Measurements from ENCODE around the gene ZDHHC13.

The ZDHHC13 gene, protein sequence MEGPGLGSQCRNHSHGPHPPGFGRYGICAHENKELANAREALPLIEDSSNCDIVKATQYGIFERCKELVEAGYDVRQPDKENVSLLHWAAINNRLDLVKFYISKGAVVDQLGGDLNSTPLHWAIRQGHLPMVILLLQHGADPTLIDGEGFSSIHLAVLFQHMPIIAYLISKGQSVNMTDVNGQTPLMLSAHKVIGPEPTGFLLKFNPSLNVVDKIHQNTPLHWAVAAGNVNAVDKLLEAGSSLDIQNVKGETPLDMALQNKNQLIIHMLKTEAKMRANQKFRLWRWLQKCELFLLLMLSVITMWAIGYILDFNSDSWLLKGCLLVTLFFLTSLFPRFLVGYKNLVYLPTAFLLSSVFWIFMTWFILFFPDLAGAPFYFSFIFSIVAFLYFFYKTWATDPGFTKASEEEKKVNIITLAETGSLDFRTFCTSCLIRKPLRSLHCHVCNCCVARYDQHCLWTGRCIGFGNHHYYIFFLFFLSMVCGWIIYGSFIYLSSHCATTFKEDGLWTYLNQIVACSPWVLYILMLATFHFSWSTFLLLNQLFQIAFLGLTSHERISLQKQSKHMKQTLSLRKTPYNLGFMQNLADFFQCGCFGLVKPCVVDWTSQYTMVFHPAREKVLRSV

GRCh38 chr11:19116971-19117759 lies at the start of gene ZDHHC13:
TSS of gene ZDHHC13 (plus strand) at chr11:19117168. CDS start at chr11:19117250, 82 bp downstream.
- DNase-seq: peak; percentile 93

GRCh38 chr11:19071255-19071654 lies 45.7 kb upstream of the ZDHHC13 start:
- peak; percentile 66 for DNase-seq

DNA sequence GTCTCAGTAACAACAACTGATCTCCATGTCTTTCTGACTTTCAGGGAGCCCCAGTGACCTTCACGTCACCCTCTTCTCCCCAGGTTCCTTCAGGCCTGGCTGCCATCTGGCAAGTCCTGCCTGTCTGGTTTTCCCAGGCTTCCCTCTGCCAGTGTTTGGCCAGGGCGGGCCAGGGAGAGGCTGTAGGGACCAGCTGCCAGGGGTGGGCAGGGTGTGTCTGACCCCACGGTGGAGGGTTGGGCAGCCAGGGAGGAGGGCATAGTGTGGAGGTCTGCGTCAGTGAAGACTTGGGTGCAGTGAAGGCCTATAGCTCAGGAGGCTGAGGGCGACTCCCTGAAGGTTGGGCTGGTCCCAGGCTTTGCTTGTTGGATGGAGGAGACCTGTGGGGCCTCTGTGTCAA lies 44.5 kb upstream of the ZDHHC13 start:
- DNase-seq: no peak

DNA sequence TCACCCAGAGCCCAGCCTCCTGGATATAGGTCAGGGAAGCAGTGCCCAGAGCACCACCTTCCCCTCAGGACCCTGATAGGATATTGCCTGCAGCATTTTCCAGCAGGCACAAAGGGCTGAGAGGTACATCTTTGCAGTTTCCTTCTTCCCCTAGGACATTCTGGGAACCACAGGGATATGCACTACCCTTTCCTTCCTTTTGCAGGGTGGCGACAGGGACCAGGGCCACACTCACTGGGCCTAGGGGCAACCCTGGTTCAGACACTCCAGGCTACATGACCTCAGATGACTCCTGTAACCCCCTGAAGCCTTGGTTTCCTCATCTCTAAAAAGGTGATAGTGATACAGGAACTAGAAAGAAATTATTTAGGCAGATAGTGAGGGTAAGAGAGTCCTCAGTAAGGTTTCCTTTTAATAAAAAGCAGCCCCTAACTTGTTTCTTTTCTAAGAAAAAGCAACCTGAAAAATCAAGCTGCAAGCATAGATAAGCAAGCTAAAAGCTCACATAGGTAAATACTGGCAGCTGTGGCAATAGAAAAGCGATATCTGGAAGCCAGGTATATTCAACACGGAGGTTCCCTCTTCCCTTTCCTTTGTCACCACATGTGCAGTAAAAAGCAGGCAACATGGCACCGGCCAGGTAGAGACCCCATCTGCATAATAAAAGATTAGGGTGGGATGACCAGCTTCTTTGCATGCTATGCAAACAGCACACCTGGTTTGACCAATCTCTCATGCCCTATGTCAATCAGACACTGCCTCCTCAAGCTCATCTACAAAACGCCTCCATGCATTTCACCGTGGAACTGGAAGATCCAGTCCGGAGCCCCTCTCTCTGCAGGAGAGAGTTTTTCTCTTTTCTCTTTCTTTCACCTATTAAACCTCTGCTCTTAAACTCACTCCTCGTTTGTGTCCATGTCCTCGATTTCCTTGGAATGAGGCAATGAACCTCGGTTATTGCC lies 43.2 kb upstream of the ZDHHC13 start:
- DNase-seq: no peak

DNA sequence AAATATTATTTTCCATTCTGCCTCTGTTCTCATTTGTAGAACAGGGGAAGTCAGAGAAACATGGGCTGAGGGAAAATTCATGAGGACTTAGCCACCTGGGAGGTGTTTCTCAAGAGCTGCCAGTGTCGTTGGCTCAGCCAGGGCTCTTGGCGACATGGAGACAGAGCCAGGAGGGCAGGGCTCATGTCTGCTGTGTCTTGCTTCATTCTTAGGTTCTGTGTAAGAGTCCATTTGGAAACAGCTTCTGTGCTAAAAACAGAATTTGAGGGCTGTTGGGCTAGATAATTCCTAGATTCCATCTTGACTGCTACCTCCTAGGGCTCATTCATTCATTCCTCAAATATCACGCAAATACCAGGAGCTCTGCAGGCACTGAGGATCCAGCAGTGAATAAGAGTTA lies 41.3 kb upstream of the ZDHHC13 start:
- DNase-seq: no peak

DNA sequence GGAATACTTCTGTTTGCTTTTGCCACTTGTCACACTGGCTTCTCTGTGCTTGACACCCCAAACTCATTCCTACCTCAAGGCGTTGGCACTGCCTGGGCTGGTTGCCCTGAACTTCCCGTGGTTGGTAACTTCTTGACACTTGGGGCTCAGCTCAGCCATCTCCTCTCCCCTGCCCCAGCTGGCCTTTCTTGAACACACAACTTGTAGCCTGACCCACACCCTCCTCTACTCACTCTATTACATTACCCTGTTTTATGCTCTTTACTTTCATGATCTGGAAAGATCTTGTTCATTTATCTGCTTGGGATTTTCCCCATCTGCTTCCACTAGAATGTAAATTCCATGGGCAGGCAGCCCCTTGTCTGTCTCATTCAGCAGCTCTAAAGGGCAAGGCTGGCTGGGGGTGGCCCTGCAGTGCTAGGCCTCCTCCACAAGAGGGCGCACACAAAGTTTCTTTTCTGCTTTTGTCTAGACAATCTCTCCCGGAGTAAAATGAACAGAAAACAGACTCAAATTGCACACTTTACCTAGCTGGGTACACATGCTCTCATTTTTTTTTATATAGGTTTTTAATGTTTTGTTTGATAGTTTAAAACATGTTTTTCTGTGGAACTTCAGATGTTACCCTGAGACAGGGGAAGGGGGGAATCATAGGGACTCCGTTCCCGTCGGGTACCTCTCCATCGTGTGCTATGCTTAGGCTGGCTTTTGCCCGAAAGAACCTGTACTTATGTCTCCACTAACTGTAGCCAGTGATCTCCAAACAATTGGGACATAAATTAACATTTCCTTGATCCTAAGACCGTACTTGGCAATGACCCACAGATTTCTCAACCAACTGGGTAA lies 40.0 kb upstream of the ZDHHC13 start:
- peak; percentile 59 for DNase-seq

GRCh38 chr11:19077965-19078364 lies 39.0 kb upstream of the ZDHHC13 start:
- DNase-seq: no peak

- no peak for DNase-seq
These were observed 37.1 kb upstream of the ZDHHC13 start for GRCh38 chr11:19079643-19080440.

DNA sequence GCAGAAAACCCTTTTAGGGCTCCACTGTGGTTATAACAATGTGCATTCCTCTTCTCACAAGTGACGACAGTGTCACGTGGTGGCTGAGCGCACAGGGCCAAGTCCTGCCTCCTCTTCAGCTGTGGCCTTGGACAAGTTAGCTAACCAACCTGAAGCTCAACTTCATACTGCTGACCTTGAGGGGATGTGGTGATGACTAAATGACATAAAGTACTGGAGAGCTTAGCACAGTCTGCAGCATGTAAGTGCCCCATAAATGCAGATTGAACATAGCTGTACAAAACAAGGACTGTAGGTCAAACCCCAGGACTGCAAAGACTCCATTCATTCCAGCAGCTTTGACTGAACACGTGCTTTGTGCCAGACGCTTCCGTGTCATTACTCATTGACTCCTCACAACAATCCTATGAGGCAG lies 36.4 kb upstream of the ZDHHC13 start:
- no peak for DNase-seq

DNA sequence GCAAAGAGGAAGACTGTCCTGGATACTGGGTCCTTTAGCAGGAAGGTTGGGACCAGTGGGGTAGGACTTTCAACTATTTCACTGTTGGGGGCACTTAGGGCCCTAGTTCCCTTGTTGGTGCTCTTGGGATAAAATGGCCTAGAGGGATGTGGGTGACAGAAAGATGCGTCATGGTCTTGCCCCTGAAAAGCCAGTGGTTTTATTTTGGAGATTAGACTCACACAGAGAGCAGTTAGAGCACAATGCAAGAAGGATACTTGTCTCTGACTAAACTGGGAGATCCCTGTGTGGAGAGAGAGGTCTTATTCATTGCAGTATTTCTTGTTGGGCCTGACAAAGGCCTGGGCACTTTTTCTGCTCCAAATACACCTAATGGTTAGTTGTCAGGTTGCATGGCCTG lies 33.8 kb upstream of the ZDHHC13 start:
- DNase-seq: no peak

GRCh38 chr11:19084661-19085315 lies 32.2 kb upstream of the ZDHHC13 start:
- no peak for DNase-seq

DNA sequence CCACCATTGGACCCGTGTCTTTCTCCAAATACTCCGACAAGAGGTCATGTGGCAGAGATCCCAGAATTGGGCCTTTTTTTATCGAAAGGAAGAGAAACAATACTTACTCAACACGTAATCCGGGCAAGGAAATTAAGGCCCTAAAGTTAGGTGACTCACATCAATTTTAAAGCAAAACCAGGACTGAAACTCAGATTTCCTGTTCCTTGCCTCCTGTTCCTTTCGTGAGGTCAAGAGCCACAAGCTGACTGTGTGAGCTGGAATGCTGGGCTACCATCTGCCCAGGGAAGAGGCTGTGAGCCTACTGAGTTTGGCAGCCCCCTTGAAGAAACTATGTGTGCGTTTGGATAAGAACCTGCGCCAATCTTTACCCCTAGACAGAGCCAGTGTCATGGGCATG lies 29.3 kb upstream of the ZDHHC13 start:
- DNase-seq: no peak

GRCh38 chr11:19088791-19089190 lies 28.2 kb upstream of the ZDHHC13 start:
- DNase-seq: no peak

DNA sequence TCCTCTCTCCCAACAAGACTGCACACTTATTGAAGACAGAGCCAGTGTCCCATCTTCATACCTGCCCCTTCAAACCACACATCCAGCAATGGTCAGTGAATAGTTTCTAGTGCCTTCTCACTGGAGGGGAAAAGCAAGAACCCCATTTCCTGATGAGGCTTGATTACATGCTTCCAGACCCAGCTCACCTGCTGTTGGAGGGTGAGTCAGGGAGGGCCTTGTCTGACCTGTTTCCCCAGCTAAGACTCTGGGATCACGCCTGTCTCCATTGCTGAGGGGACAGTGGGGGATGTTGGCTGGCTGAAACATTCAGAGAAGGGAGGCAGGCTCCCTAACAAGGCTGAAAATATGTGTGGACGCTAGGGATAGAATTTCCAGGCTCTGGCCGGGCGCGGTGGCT lies 27.5 kb upstream of the ZDHHC13 start:
- DNase-seq: no peak

GRCh38 chr11:19091366-19091765 lies 25.6 kb upstream of the ZDHHC13 start:
- no peak for DNase-seq

GRCh38 chr11:19092342-19092741 lies 24.6 kb upstream of the ZDHHC13 start:
- DNase-seq: no peak

DNA sequence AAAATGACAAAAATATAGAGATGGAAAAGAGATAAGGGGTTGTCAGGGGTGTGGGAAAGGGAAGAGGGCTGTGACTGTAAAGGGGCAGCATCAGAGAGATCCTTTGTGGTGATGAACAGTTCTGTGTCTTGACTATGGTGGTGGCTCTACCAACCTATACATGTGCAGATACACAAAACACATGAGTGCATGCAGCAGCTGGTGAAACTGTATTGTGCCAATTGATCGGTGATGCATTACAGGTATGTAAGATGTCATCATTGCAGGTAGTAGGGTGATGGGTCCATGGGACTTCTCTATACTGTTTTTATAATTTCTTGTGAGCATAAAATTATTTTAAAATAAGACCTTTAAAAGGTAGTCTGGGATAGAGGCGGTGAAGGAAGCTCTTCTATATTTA lies 24.1 kb upstream of the ZDHHC13 start:
- no peak for DNase-seq

DNA sequence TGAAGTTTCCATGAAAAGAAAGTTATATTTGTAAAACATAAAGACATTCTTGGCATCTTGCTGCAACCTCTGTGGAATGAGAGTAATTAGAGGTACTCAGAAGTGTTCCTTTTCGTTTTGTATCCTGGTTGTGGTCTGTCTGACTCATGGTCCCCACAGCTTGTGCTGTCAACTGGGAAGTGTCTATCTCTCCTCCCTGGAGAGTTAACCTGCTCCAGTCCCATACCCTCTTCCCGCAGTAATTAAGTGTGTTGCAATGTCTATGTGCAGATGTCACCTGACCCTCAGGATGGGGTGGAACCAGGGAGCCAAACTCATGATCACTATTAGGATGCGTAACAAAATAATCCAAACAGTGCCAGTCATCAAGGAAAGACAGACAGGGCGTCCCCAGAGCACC lies 23.0 kb upstream of the ZDHHC13 start:
- no peak for DNase-seq

DNA sequence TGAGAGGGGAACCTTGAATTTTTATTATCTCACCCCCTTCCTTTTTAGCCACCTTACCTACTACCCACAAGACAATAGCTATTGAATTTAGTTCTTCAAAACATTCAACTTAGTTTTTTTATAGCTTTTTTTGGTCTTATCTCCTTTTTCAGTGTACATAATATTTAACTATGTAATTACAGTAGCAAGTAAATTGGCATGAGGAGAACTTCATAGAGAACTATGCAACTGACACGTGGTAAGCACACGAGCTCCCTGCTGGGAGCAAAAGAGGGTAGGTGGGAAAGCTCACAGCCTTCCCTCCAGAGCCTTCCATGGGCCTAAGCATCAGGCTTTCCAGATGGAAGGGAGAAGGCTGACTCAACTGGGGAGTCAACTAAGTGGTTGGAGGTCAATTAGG lies 22.1 kb upstream of the ZDHHC13 start:
- no peak for DNase-seq

DNA sequence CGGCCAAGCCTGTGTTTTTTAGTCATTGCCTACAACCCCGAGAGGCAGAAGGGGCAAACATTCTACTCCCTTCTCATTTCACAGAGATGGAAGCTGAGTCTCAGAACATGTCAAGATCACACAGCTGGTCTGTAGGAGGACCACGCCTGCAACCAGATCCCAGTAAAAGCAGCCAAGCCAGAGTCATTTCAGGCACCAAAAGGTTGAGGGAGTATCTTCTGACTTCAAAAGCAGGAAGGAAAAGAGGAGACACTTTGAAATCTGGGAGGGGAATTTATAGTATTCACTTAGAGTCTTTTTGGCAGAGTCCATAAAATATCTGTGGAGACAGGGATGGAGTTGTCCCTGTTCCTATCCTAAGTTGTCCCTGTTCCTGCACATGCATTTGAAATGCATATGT lies 17.9 kb upstream of the ZDHHC13 start:
- DNase-seq: no peak

Measured in CD4-positive, alpha-beta T cell treated with Interleukin-4 for 4 hours (primary cell).